ENCODE measurements around the gene TBCD.

TBCD gene

GRCh38 chr17:82930924-82931698 is 179.2 kb downstream of the TBCD start (continued):
- TF ChIP-seq ZSCAN5A (tag by site-specific recombination; IDR thresholded peaks at IDR 0.05): no peak
- TF ChIP-seq ZBTB26 (tag by site-specific recombination; optimal IDR thresholded peaks at IDR 0.05): no peak
- no peak for TF ChIP-seq ZNF366 (tag by site-specific recombination; conservative IDR thresholded peaks at IDR 0.05)
- TF ChIP-seq, protein P1, sequence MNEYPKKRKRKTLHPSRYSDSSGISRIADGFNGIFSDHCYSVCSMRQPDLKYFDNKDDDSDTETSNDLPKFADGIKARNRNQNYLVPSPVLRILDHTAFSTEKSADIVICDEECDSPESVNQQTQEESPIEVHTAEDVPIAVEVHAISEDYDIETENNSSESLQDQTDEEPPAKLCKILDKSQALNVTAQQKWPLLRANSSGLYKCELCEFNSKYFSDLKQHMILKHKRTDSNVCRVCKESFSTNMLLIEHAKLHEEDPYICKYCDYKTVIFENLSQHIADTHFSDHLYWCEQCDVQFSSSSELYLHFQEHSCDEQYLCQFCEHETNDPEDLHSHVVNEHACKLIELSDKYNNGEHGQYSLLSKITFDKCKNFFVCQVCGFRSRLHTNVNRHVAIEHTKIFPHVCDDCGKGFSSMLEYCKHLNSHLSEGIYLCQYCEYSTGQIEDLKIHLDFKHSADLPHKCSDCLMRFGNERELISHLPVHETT (tag by site-specific recombination; IDR thresholded peaks at IDR 0.05): no peak
- no peak for TF ChIP-seq EGR2 (tag by site-specific recombination; IDR thresholded peaks at IDR 0.05; ENCODE audit: low read depth)
- TF ChIP-seq ZNF521 (tag by site-specific recombination; IDR thresholded peaks at IDR 0.05): no peak

DNA sequence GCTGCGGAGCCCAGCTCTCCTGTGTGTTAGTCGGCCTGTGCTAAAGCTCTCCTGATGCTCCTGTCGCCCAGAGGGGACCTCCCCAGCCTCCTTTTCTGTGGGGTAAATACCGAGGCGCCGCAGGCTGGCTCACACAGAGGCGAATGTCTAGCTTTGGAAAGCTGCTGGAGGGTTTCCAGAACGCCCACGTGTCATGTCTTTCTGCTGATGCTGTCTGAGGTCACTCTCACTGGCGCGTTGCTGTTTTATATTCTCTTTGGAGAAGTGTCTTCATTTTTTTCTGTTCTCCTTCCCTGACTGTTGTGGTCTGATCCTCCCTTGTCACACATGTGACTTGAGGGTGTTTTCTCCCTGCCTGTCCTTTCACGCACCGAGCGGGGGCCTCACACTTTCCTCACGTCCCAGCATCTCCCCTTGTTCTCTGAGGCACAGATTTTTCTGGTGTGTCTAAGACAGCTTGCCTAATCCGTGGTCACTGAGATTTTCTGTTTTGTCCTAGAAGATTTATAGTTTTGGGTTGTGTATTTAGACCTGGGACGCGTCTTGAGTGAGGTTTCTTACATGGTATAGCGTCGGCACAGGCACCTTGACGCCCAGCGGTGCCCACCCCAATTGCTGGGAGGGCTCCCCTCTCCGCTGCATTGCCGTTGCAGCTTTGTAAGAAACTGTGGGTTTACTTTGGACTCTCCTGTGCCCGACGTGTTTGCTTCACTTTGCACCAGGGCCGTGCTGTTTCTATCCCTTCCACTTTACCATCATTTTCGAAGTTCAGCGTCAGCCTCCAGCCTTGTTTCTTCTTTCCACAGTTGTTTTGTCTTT is 180.0 kb downstream of the TBCD start:
- H3K9me3 ChIP-seq (ENCODE audit: control insufficient read depth, insufficient read depth, low read depth, low read length): no peaks in the 10 kb centered on the region
- H3K4me3 ChIP-seq (ENCODE audit: low read depth, low read length): no peak overlapping the region
- peaks cover 13 to 86% of the 10 kb centered on the region in 2 experiments; a peak in 2 of 3 replicates for H3K36me3 ChIP-seq (ENCODE audit: control insufficient read depth in 2 of 2, insufficient read depth in 1 of 2, low read length in 2 of 2)
- H3K27ac ChIP-seq (ENCODE audit: extremely low read depth, low read depth, low read length): no peak overlapping the region
- no peak for TF ChIP-seq ZIC2 (tag by site-specific recombination; IDR thresholded peaks at IDR 0.05)
- TF ChIP-seq ZNF707 (tag by site-specific recombination; IDR thresholded peaks at IDR 0.05): no peak
- TF ChIP-seq ZFHX2 (tag by site-specific recombination; conservative IDR thresholded peaks at IDR 0.05): peak; percentile 54
- TF ChIP-seq EGR2 (tag by site-specific recombination; IDR thresholded peaks at IDR 0.05; ENCODE audit: low read depth): peak; percentile 33; the same call in 1 of the 2 replicates
- TF ChIP-seq ZBTB17 (tag by site-specific recombination; IDR thresholded peaks at IDR 0.05): no peak
- no peak for TF ChIP-seq PRDM10 (tag by site-specific recombination; IDR thresholded peaks at IDR 0.05)
- TF ChIP-seq ZBTB21 (tag by site-specific recombination; IDR thresholded peaks at IDR 0.05): no peak
- no peak for TF ChIP-seq YY2 (tag by site-specific recombination; IDR thresholded peaks at IDR 0.05)
- TF ChIP-seq ZNF501 (tag by site-specific recombination; IDR thresholded peaks at IDR 0.05): no peak
- TF ChIP-seq, protein P2, sequence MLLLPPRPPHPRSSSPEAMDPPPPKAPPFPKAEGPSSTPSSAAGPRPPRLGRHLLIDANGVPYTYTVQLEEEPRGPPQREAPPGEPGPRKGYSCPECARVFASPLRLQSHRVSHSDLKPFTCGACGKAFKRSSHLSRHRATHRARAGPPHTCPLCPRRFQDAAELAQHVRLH (tag by site-specific recombination; IDR thresholded peaks at IDR 0.05): no peak
- POLR2A ChIA-PET: no interaction called here
- H3K4me1 ChIP-seq (ENCODE audit: control insufficient read depth, insufficient read depth, low read length): no peaks in the 10 kb centered on the region
- CTCF ChIA-PET: interaction anchor here (0.5 to 1.2 kb wide), 5 partner anchors 8 to 310 kb away, joined by 3 to 5 read pairs (median 4); no protein-coding TSS in a partner anchor

All from HEK293 (cell line).